Gastroesophageal sphincter (tissue), 4 donors: Measurements from ENCODE around the gene CNNM1. TPM values are rescaled to one million over a fixed set of nuclear protein-coding genes. Genes with fewer than 3 reads are reported as not detected.

Experiments
- ATAC-seq: fragments of 150-250 bp; one replicate; pipeline ENCODE4 v1.9.1; 2016; ENCODE audit warnings: mild to moderate bottlenecking, moderate library complexity
- H3K27ac ChIP-seq, 4 donors: fragments of 200-600 bp; sonication (generic) in 3 of 4; 1 replicate in 3 of 4; 2 replicates in 1 of 4; pipeline ENCODE4 v1.5.1; 2016 to 2019
- H3K27me3 ChIP-seq: fragments of 200-600 bp; sonication (generic); one replicate; pipeline ENCODE4 v1.5.1; 2019
- H3K36me3 ChIP-seq, 2 donors: fragments of 200-600 bp; sonication (generic); one replicate each; pipeline ENCODE4 v1.5.1; 2019; ENCODE audit warnings: control low read depth in 1 of 2
- H3K4me1 ChIP-seq, 3 donors: fragments of 200-600 bp; sonication (generic); 1 replicate in 2 of 3; 2 replicates in 1 of 3; pipeline ENCODE4 v1.5.1; 2016 to 2019; ENCODE audit warnings: control low read depth in 2 of 3
- H3K4me3 ChIP-seq, 2 donors: fragments of 200-600 bp; sonication (generic); one replicate each; pipeline ENCODE4 v1.5.1; 2019; ENCODE audit warnings: mild to moderate bottlenecking in 1 of 2, moderate library complexity in 1 of 2
- H3K9me3 ChIP-seq, 3 donors: fragments of 200-600 bp; sonication (generic); one replicate each; pipeline ENCODE4 v1.5.1; 2017 to 2019; ENCODE audit warnings: control low read depth in 2 of 3
- CTCF ChIP-seq, 4 experiments: fragments of 200-600 bp in 2 of 4; fragments of 450-650 bp in 2 of 4; sonication (generic) in 1 of 4; IDR thresholded peaks; one replicate each; pipeline ENCODE4 v1.5.1; 2017 to 2019; ENCODE audit warnings: antibody characterized with exemption in 4 of 4, mild to moderate bottlenecking in 2 of 4, moderate library complexity in 2 of 4
- EP300 ChIP-seq: sonication (generic); formaldehyde crosslinking; IDR thresholded peaks from one replicate; pipeline ENCODE4 v1.6.1; 2017; ENCODE audit warnings: antibody characterized with exemption, mild to moderate bottlenecking
- POLR2A ChIP-seq, 2 donors: fragments of 450-650 bp; IDR thresholded peaks; one replicate each; pipeline ENCODE4 v1.6.1; 2017; ENCODE audit warnings: antibody characterized with exemption in 2 of 2, mild to moderate bottlenecking in 2 of 2, moderate library complexity in 1 of 2
- POLR2AphosphoS5 ChIP-seq: sonication (generic); formaldehyde crosslinking; IDR thresholded peaks from one replicate; pipeline ENCODE4 v1.6.1; 2017; ENCODE audit warnings: antibody characterized with exemption
- WGBS, 2 donors: methylation state at CpG; one replicate each; pipeline ENCODE4 v1.1.5; 2018; ENCODE audit warnings: low coverage in 1 of 2; 5-methylcytosine and 5-hydroxymethylcytosine counted together
- total RNA-seq, 4 donors: library from RNA; depleted of rRNA; stranded (reverse); fragments of >200 nt; gene quantifications; one replicate each; pipeline ENCODE4 v1.1.0, GENCODE V29; 2016

The CNNM1 gene
- total RNA-seq, 4 donors from 2014 or later: 1.9 to 3.1 (median 3.0) TPM

GRCh38 chr10:99432881-99433280, 103.7 kb downstream of the CNNM1 start:
- H3K9me3 ChIP-seq: no peaks in the 10 kb centered on the region
- WGBS, 2 donors: 41 to 66% methylated on average over 5 to 6 of the region's 6 CpGs
- no peaks in the 10 kb centered on the region for H3K27me3 ChIP-seq
- peaks cover 6 to 84% (median 12%) of the 10 kb centered on the region in 3 donors for H3K4me1 ChIP-seq
- TF ChIP-seq POLR2A (IDR thresholded peaks at IDR 0.05) (no peak), CTCF (IDR thresholded peaks at IDR 0.05) (no peak), EP300 (no peak), POLR2AphosphoS5 (no peak)
- ATAC-seq: no peak
- no peak overlapping the region for H3K4me3 ChIP-seq
- H3K27ac ChIP-seq: peak overlapping the region in 2 of 4 donors; percentile 41 to 98
- peaks cover 0 to 17% of the 10 kb centered on the region in 2 donors for H3K36me3 ChIP-seq

GRCh38 chr10:99433378-99434020, 104.3 kb downstream of the CNNM1 start:
- Histone ChIP-seq H3K4me1 (peaks cover 6 to 81% (median 12%) of the 10 kb centered on the region in 3 donors), H3K27ac (peak overlapping the region in 3 of 4 donors; percentile 21 to 98 (median 41)), H3K36me3 (peaks cover 0 to 19% of the 10 kb centered on the region in 2 donors), H3K27me3 (no peaks in the 10 kb centered on the region), H3K4me3 (no peak overlapping the region), H3K9me3 (no peaks in the 10 kb centered on the region)
- WGBS, 2 donors: 40% methylated on average over 1 of the region's 1 CpG; no CpG with 5 or more reads in 1 of the 2 donors
- no peak for ATAC-seq
- TF ChIP-seq CTCF (IDR thresholded peaks at IDR 0.05) (peak in 1 of 4 experiments; percentile 32), POLR2AphosphoS5 (no peak)

- H3K4me1 ChIP-seq: peaks cover 0 to 65% (median 12%) of the 10 kb centered on the region in 3 donors
- H3K27ac ChIP-seq: peak overlapping the region in 1 of 4 donors; percentile 8
- TF ChIP-seq POLR2A (IDR thresholded peaks at IDR 0.05): no peak
- no peak for TF ChIP-seq POLR2AphosphoS5
- TF ChIP-seq CTCF (IDR thresholded peaks at IDR 0.05): peak; percentile 34 to 57 (median 53)
- TF ChIP-seq EP300: no peak
- no peak overlapping the region for H3K4me3 ChIP-seq
- H3K9me3 ChIP-seq: no peaks in the 10 kb centered on the region
- H3K27me3 ChIP-seq: no peaks in the 10 kb centered on the region
- ATAC-seq: peak; percentile 40
- WGBS, 2 donors: 29 to 30% methylated on average over 5 of the region's 5 CpGs
- peaks cover 0 to 19% of the 10 kb centered on the region in 2 donors for H3K36me3 ChIP-seq
Observed at GRCh38 chr10:99435986-99436638, 107.0 kb downstream of the CNNM1 start.

GRCh38 chr10:99438890-99439289, 109.7 kb downstream of the CNNM1 start:
- Histone ChIP-seq H3K4me3 (no peak overlapping the region), H3K9me3 (no peaks in the 10 kb centered on the region), H3K36me3 (peaks cover 0 to 14% of the 10 kb centered on the region in 2 donors), H3K27ac (no peak overlapping the region), H3K27me3 (no peaks in the 10 kb centered on the region), H3K4me1 (peaks cover 0 to 39% (median 12%) of the 10 kb centered on the region in 3 donors)
- no peak for ATAC-seq
- TF ChIP-seq POLR2AphosphoS5 (no peak), EP300 (no peak), CTCF (IDR thresholded peaks at IDR 0.05) (no peak), POLR2A (IDR thresholded peaks at IDR 0.05) (no peak)
- WGBS, 2 donors: 77 to 88% methylated on average over 2 of the region's 2 CpGs

- ATAC-seq: no peak
- Histone ChIP-seq H3K4me1 (peaks cover 0 to 18% (median 0%) of the 10 kb centered on the region in 3 donors), H3K27ac (no peak overlapping the region), H3K4me3 (no peak overlapping the region), H3K36me3 (peaks cover 0 to 6% of the 10 kb centered on the region in 2 donors), H3K9me3 (no peaks in the 10 kb centered on the region), H3K27me3 (no peaks in the 10 kb centered on the region)
- WGBS, 2 donors: 75 to 93% methylated on average over 4 to 5 of the region's 5 CpGs
- TF ChIP-seq CTCF (IDR thresholded peaks at IDR 0.05) (no peak), POLR2AphosphoS5 (no peak), EP300 (no peak), POLR2A (IDR thresholded peaks at IDR 0.05) (no peak)
Observed at GRCh38 chr10:99442394-99442793, 113.2 kb downstream of the CNNM1 start.
